Left renal cortex interstitium (tissue), 4 donors: ENCODE data around the gene FANCE. TPM values are rescaled to one million over a fixed set of nuclear protein-coding genes. Genes with fewer than 3 reads are reported as not detected.

ENCODE experiments used
- DNase-seq, 4 donors: peaks; one replicate each; pipeline ENCODE4 v3.0.0-alpha.2; 2013; ENCODE audit warnings: low read depth in 4 of 4, low spot score in 2 of 4, missing footprints in 1 of 4
- polyA plus RNA-seq, 4 donors: library from polyadenylated mRNA; unstranded; fragments of 120-200 nt; gene quantifications; one replicate each; pipeline ENCODE4 v1.2.1, GENCODE V29; 2013; ENCODE audit not compliant: insufficient read length in 4 of 4

FANCE gene
- polyA plus RNA-seq, 4 donors, result 9.6 to 12.4 (median 11.3) TPM

GRCh38 chr6:35463292-35463691, 11.2 kb downstream of the FANCE start:
- no peak for DNase-seq

- no peak for DNase-seq
These were observed 13.5 kb downstream of the FANCE start for GRCh38 chr6:35465646-35466045.

- DNase-seq, result peak; percentile 94 to 97 (median 95)
These were observed 16.2 kb downstream of the FANCE start, which contains the start of gene RPL10A for GRCh38 chr6:35468181-35468979. RPL10A (plus strand) TSS chr6:35468401; CDS start chr6:35468435, 34 bp downstream.

- no peak for DNase-seq
These were observed 17.0 kb downstream of the FANCE start for GRCh38 chr6:35468980-35469750.

- no peak for DNase-seq
These were observed 17.9 kb downstream of the FANCE start for GRCh38 chr6:35469751-35470662.

- DNase-seq, result no peak
These were observed 18.6 kb downstream of the FANCE start for GRCh38 chr6:35470663-35471120.

GRCh38 chr6:35471836-35472345, 19.8 kb downstream of the FANCE start:
- no peak for DNase-seq

GRCh38 chr6:35473075-35473849, 21.1 kb downstream of the FANCE start:
- DNase-seq, result no peak

GRCh38 chr6:35473850-35474130, 21.7 kb downstream of the FANCE start:
- DNase-seq, result no peak

GRCh38 chr6:35474131-35474941, 22.2 kb downstream of the FANCE start:
- DNase-seq, result no peak

- no peak for DNase-seq
These were observed 22.9 kb downstream of the FANCE start for GRCh38 chr6:35474942-35475570.

GRCh38 chr6:35475573-35475972, 23.4 kb downstream of the FANCE start:
- no peak for DNase-seq

- DNase-seq, result no peak
These were observed 23.9 kb downstream of the FANCE start for GRCh38 chr6:35476004-35476403.

GRCh38 chr6:35477028-35477427, 24.9 kb downstream of the FANCE start:
- DNase-seq, result no peak

- DNase-seq, result no peak
These were observed 25.5 kb downstream of the FANCE start for GRCh38 chr6:35477551-35478179.

- DNase-seq, result no peak
These were observed 26.1 kb downstream of the FANCE start for GRCh38 chr6:35478259-35478658.

GRCh38 chr6:35480176-35480575, 28.0 kb downstream of the FANCE start:
- DNase-seq, result no peak

- no peak for DNase-seq
These were observed 29.1 kb downstream of the FANCE start for GRCh38 chr6:35481226-35481625.
